Measurements from ENCODE around the gene TOPBP1.
"Not testable (repeated sequence)": the region's sequence is repeated elsewhere in the genome, so short reads cannot be mapped to it uniquely, and the experiment has no call there.

TOPBP1 gene

GRCh38 chr3:133661454-133662277 is at the start of gene TOPBP1:
Gene TOPBP1, minus strand, starts transcription at chr3:133661941. Its CDS starts 814 bp downstream, at chr3:133661127.
- peak; percentile 91 for DNase-seq (ENCODE audit: low spot score)

DNA sequence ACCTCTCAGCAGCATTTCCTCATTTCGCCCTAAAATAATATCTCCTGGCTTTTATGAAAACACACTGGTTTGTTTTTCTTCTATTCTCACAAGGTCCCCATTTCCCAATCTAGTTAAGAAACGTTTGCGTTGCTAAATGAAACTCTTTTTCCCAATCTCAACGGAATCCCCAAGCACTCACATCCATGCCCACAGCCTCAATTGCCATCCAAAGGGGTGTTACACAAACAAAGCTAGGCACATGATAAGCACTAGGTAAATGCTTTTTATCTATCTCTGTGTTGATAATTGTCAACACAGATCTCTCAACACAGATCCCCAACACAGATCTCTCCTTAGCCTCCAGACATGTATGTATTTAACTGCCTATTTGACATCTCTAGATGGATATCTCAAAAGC is 49.3 kb upstream of the TOPBP1 start:
- peak; percentile 3 for DNase-seq (ENCODE audit: low spot score)

- DNase-seq (ENCODE audit: low spot score), result peak; percentile 5
These were observed 47.5 kb upstream of the TOPBP1 start for GRCh38 chr3:133709139-133709750.

DNA sequence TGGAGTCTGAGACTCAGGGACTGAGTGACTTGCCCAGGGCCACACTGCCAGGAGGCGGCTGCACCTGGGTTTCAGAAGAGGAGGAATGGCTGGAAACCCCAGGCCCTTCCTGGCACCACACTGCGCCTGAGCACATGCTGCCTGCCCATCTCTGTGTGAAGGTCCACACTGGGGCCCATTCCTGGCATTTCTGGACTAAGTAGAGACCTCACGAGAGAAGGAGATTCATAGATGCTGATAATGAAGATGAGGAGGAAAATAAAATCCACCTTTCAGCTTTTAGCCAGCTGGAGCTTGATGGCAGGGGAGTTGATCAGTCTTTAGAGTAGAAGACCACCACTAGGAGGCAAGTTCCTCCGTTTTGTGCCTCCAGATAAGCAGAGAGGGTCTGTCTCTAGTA is 44.3 kb upstream of the TOPBP1 start:
- DNase-seq (ENCODE audit: low spot score), result peak; percentile 8

DNA sequence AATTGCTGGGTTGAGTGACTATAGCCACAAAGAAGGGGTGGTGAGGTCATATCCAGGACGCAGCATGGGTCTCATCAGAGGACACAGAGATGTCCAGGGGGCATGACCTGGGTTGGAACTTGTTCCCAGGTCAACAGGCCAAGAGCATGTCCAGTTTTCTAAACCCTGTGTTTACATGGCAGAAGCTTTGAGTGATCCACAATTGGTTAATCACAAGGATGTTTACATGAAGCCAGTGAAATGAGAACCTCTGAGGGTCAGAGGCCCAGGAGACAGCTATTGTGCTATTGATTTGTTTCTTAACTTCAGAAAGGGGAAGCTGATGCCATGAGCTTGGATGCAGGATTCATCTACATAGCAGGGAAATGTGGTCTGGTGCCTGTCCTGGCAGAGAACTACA is 42.2 kb upstream of the TOPBP1 start:
- DNase-seq (ENCODE audit: low spot score), result peak; percentile 3

- peak; percentile 15 for DNase-seq (ENCODE audit: low spot score)
These were observed 40.0 kb upstream of the TOPBP1 start for GRCh38 chr3:133701435-133702358.

DNA sequence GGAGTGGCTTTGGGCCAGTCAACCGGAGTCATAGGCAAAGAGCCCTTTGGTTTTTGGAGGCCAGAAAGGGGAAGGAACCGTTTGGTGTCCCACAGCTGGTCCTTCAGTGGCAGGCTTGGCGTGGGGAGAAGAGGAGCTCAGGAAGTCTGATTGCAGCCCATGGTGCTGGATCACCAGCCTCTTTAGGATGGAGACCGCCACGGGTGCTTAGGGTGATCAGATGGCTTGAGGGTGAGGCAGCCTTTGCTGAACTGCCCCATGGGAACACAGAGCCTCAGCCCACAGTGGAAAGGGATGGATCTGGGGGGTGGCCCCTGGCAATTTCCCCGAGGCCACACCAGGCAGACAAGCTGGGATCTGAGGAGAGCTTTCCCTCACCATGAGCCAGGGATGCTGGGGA is 38.6 kb upstream of the TOPBP1 start:
- DNase-seq (ENCODE audit: low spot score), result peak; percentile 13

GRCh38 chr3:133699903-133700302 is 38.2 kb upstream of the TOPBP1 start:
- DNase-seq (ENCODE audit: low spot score), result no peak

DNA sequence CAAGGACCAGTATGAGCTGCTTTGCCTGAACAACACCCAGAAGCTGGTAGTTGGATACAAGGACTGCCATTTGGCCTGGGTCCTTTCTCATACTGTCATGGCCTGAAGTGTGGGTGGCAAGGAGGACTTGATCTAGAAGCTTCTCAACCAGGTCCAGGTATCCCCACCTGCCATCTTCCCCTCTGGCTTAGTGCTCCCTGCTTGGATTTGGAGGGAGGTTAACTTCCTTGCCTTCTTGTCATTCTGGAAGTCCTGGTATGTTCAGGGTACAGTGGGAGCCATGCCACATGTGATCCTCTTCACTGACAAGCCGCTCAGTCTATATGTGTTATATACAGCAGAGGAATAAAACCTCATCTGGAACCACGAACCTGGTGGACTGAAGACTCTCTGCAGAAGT is 37.7 kb upstream of the TOPBP1 start:
- DNase-seq (ENCODE audit: low spot score), result peak; percentile 3

DNA sequence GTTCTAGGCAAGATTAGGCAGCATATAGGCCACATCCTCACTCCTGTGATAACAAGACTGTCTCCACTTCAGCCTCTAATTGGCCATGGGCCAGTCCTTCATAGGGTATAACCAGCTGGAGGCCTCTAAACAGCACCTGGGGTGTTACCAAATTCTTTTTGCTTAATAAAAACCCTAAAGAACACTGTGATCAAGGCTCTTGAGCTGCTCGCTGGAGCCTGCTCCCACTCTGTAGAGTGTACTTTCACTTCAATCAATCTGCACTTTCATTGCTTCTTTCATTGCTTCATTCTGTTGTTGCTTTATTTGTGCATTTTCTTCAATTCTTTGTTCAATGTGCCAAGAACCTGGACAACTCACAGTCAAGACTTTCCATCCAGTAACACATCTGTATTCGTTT is 36.2 kb upstream of the TOPBP1 start:
- DNase-seq (ENCODE audit: low spot score), result no peak

DNA sequence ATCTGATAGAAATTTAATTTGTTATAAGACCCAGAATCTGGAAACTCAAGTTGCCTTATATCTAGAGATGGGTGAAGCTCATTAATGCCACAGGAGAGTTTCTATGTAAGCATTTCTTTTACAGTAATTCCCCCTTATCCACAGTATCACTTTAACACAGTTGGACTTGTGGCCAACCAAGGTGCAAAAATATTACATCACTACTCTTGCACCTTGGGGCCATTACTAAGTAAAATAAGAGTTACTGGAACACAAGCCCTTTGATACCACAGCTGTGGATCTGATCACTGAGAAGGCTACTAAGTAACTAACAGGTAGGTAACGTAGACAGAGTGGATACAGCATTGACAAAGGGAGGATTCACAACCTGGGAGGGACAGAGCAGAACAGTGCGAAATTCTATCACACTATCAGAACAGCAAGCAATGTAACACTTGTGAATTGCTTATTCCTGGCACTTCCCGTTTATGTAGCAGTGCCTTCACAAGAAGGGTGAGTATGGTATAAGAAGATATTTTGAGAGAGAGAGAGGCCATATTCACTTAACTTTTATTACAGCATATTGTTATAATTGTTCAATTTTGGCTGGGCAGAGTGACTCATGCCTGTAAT is 33.9 kb upstream of the TOPBP1 start:
- no peak for DNase-seq (ENCODE audit: low spot score)

GRCh38 chr3:133694288-133695268 is 32.8 kb upstream of the TOPBP1 start:
- DNase-seq (ENCODE audit: low spot score), result no peak

- no peak for DNase-seq (ENCODE audit: low spot score)
These were observed 32.1 kb upstream of the TOPBP1 start for GRCh38 chr3:133693821-133694220.

DNA sequence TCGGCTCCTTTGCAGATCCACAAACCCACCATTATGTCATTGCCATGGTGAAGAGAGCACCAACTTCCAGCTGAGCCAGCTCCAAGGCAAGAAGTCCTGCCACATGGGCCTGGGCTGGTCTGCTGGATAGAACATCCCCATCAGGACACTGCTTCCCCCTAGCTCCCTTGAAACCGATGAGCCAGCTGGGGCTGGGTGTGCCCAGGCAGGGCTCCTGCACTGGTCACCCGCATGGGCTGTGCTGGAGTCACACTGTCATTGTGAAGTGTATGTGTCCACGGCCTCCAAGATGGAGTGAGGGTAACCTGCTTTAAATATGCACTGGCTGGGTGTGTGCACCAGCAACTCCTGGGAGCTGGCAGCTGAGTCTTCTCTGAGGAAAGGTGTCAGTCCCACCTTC is 31.0 kb upstream of the TOPBP1 start:
- DNase-seq (ENCODE audit: low spot score), result no peak

DNA sequence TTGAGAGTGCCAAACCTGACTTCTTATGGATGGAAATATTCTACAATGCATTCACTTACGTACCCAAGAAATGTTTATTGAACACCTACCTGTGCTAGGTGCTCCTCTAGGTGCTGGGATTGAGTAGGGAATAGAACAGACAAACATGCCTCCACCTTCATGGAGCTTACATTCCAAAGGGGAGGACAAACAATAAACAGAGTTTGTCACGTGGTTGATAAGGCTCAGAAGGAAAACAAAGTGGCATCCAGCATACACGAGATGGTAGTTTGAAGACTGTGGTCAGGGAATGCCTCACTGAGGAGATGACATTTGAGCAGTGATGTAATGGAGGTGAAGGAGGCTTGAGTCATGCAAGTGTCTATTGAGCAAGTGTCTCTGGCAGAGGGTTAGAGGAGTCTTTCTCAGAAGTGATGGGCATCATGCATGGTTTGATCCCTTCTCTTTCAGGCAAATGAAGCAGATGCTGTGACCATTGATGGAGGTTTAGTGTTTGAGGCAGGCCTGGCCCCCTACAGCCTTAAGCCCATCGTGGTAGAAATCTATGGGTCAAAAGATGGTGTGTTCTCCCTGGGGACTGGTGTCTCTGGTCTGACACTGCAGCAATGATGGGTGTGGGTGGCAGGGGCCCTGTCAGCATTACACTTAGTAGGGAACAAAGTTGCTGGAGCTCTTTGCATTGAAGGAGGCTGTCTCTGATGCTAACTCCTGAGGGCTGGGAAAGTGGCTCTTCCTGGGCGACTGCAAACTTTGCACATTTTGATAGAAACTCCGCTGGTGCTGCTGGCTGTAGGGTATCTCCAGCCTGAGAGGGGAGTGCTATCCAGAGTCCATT is 29.7 kb upstream of the TOPBP1 start:
- DNase-seq (ENCODE audit: low spot score), result no peak

- DNase-seq (ENCODE audit: low spot score), result not testable (repeated sequence)
These were observed 16.3 kb upstream of the TOPBP1 start for GRCh38 chr3:133677993-133678392.

DNA sequence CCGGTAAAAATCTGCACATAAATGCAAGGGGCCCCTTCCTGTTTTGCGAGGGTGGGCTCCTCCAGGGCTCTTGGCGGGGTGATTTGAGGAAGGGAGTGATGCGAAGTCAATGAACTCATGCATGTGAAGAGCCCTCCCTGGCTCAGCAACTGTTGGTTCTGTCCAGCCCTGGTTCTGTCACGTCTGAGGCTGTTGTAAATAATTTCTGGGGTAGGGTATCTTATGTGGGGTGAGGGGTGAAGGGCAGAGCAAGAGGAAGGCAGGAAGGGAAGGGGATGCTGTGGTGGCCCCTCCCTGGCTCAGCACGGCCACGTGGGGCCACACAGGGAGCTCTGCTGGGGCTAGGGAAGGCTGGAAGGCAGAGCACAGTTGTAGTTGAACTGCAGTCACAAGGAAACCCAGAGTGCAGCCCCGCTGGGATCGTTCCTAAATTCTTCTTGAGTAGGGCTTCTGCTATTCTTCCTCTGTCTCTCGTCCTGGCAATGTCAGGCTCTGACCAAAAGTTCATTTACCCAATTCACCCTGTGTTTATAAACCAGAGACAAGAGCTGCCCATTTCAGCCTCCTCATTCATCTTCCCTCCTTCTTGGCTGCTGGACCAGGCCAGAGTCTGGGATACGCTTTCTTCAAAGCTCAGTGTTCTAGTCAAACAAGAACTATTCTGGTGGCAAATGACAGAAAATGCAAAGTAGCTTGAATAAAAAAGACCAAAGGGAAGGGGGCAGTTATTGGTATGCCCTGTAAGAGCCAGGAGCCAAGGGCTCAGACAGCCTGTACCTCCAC is 14.8 kb upstream of the TOPBP1 start:
- DNase-seq (ENCODE audit: low spot score), result no peak

DNA sequence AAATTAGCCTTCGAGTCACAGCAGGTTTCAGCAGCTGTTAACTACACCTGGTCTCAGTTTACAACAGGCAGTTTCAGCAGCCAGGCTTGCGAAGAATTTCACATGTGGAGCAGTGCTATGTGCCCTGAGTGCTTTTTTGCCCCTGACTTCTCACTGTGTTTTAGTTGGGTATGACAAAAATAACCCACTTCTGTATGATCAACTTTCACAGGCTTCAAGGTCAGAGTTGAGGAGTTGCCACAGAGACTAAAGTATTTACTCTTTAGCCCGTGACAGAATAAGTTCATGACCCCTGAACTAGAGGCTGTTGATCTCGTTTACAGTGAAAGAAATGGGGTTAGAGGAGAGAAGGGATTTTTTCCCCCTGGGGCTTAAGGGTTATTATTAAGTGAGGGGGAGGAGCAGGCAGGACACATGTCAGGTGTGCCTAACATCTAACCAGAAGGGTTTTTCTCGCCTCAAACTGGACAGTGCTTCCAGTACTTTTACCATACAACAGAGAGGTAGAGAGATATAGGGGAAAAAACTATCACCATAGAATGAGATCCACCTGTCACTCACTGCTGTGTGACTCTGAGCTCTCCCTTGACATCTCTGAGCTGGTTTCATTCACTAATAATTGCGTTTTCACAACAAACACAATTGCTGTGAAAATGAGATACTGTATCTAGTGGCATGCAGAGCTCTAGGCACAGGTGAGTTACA is 14.0 kb upstream of the TOPBP1 start:
- no peak for DNase-seq (ENCODE audit: low spot score)
